A673 (cell line): Measurements from ENCODE around the gene PTPDC1. TPM values are rescaled to one million over a fixed set of nuclear protein-coding genes. Genes with fewer than 3 reads are reported as not detected.
A peak's percentile ranks its signal among the peaks of the same experiment; 100 is the strongest.

Experiments used
- BruUV-seq: library from RNA; stranded (reverse); fragments of 400-500 nt; replicated peaks from 2 replicates; lab custom pipeline; 2021; lab: Mats Ljungman, UMichigan
- CTCF ChIA-PET: fragments of 300-600 bp; sonication (Branson Sonifier 250); formaldehyde crosslinking; loops from one replicate; lab custom pipeline; 2022; ENCODE audit warnings: antibody characterized with exemption; lab: Charles Lee
- POLR2A ChIA-PET: fragments of 300-600 bp; sonication (Branson Sonifier 250); formaldehyde crosslinking; loops from one replicate; lab custom pipeline; 2022; ENCODE audit warnings: antibody characterized with exemption; ENCODE audit not compliant: low non-redundant PET; lab: Charles Lee
- DNase-seq: peaks from one replicate; pipeline ENCODE4 v3.0.0-alpha.2; 2015; ENCODE audit warnings: low spot score
- H3K27ac ChIP-seq: fragments of 200-600 bp; sonication (generic); 2 replicates; pipeline ENCODE4 v1.5.1; 2016; ENCODE audit warnings: mixed run types, low read depth, mild to moderate bottlenecking, mixed read lengths, antibody characterized with exemption, low read length; ENCODE audit not compliant: poor library complexity, severe bottlenecking
- H3K27me3 ChIP-seq: fragments of 200-600 bp; sonication (generic); replicated peaks from 2 replicates; pipeline ENCODE4 v1.6.1; 2017; ENCODE audit warnings: mixed run types, low read depth, mild to moderate bottlenecking, mixed read lengths, antibody characterized with exemption, low read length; ENCODE audit not compliant: insufficient read depth, poor library complexity
- H3K36me3 ChIP-seq: fragments of 200-600 bp; sonication (generic); 2 replicates; pipeline ENCODE4 v1.6.1; 2016; ENCODE audit warnings: mixed run types, mild to moderate bottlenecking, mixed read lengths, antibody characterized with exemption, low read length; ENCODE audit not compliant: insufficient read depth, poor library complexity, severe bottlenecking
- H3K4me1 ChIP-seq: fragments of 200-600 bp; sonication (generic); 2 replicates; pipeline ENCODE4 v1.6.1; 2017; ENCODE audit warnings: mixed run types, mild to moderate bottlenecking, mixed read lengths, antibody characterized with exemption, low read length; ENCODE audit not compliant: insufficient read depth, poor library complexity, severe bottlenecking
- H3K4me3 ChIP-seq: fragments of 200-600 bp; sonication (generic); 2 replicates; pipeline ENCODE4 v1.5.1; 2016; ENCODE audit warnings: low read depth, mixed run types, mild to moderate bottlenecking, mixed read lengths, low read length; ENCODE audit not compliant: poor library complexity, severe bottlenecking
- H3K9me3 ChIP-seq: fragments of 200-600 bp; sonication (generic); 2 replicates; pipeline ENCODE4 v1.6.1; 2016; ENCODE audit warnings: mixed run types, low read depth, mild to moderate bottlenecking, mixed read lengths, antibody characterized with exemption, low read length; ENCODE audit not compliant: poor library complexity, severe bottlenecking
- EZH2 ChIP-seq: fragments of 200-600 bp; sonication (generic); IDR thresholded peaks from 2 replicates; pipeline ENCODE4 v1.6.1; 2017; ENCODE audit warnings: borderline replicate concordance, low read depth, mild to moderate bottlenecking, mixed read lengths, antibody characterized with exemption, low read length; ENCODE audit not compliant: poor library complexity, severe bottlenecking
- intact Hi-C: fragments of 100-400 bp; cut with micrococcal nuclease; formaldehyde crosslinking; loops from one replicate; pipeline ENCODE4 v1.10.0; 2022; ENCODE audit not compliant: unreplicated experiment
- total RNA-seq: library from RNA; stranded (reverse); gene quantifications from 2 replicates; pipeline ENCODE4 v1.2.3, GENCODE V29; 2021
- TF ChIP-seq, protein P1 (sequence below): fragments of 300-800, 200-600 bp; sonication (generic); conservative IDR thresholded peaks from 2 replicates; pipeline ENCODE4 v1.5.1; 2017; ENCODE audit warnings: low read depth, mild to moderate bottlenecking, antibody characterized with exemption, low read length, moderate library complexity, mixed read lengths

The PTPDC1 gene
- total RNA-seq, 1 experiment from 2014 or later = 3.5 TPM

- no peak for DNase-seq
- no peak for TF ChIP-seq EZH2
- TF ChIP-seq, protein P1, sequence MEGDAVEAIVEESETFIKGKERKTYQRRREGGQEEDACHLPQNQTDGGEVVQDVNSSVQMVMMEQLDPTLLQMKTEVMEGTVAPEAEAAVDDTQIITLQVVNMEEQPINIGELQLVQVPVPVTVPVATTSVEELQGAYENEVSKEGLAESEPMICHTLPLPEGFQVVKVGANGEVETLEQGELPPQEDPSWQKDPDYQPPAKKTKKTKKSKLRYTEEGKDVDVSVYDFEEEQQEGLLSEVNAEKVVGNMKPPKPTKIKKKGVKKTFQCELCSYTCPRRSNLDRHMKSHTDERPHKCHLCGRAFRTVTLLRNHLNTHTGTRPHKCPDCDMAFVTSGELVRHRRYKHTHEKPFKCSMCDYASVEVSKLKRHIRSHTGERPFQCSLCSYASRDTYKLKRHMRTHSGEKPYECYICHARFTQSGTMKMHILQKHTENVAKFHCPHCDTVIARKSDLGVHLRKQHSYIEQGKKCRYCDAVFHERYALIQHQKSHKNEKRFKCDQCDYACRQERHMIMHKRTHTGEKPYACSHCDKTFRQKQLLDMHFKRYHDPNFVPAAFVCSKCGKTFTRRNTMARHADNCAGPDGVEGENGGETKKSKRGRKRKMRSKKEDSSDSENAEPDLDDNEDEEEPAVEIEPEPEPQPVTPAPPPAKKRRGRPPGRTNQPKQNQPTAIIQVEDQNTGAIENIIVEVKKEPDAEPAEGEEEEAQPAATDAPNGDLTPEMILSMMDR = no peak
- ChIA-PET POLR2A (no interaction called here), CTCF (no interaction called here)
- H3K4me3 ChIP-seq = no peak overlapping the region
- H3K4me1 ChIP-seq = peaks cover 12% of the 10 kb centered on the region
- intact Hi-C loops = no loop called here
- no peaks in the 10 kb centered on the region for H3K27me3 ChIP-seq
- peak overlapping the region; percentile 63 for H3K27ac ChIP-seq
- BruUV-seq = no TSS peak
- H3K9me3 ChIP-seq = no peaks in the 10 kb centered on the region
- H3K36me3 ChIP-seq = no peaks in the 10 kb centered on the region
These were observed 72.2 kb downstream of the PTPDC1 start for GRCh38 chr9:94156348-94157049.

- H3K27ac ChIP-seq = peak overlapping the region; percentile 63
- no peaks in the 10 kb centered on the region for H3K36me3 ChIP-seq
- peaks cover 12% of the 10 kb centered on the region for H3K4me1 ChIP-seq
- H3K4me3 ChIP-seq = no peak overlapping the region
- TF ChIP-seq, protein P1 = no peak
- TF ChIP-seq EZH2 = no peak
- BruUV-seq = no TSS peak
- ChIA-PET POLR2A (no interaction called here), CTCF (interaction anchor here (0.6 to 0.7 kb wide), 2 partner anchors 56 to 91 kb away, joined by 4 to 8 read pairs; no protein-coding TSS in a partner anchor)
- no peaks in the 10 kb centered on the region for H3K9me3 ChIP-seq
- intact Hi-C loops = no loop called here
- H3K27me3 ChIP-seq = no peaks in the 10 kb centered on the region
- peak; percentile 91 for DNase-seq
These were observed 73.0 kb downstream of the PTPDC1 start for GRCh38 chr9:94157050-94157801.

Other genes with a start within 250 kb of the PTPDC1 start
- gene BARX1, start 129.1 kb upstream of the PTPDC1 start, total RNA-seq = 9.8 and 9.9 TPM in 2 replicates
- 4.2 and 5.4 TPM in 2 replicates for gene ZNF169, start 174.8 kb downstream of the PTPDC1 start, total RNA-seq
- gene NUTM2F, start 244.2 kb downstream of the PTPDC1 start, total RNA-seq = not detected in 2 replicates